NCI-H1048 (cell line): ENCODE data around the gene NKIRAS2.

Experiments used
- DNase-seq: peaks from one replicate; lab custom pipeline; 2025; lab: John Stamatoyannopoulos, UW

NKIRAS2 gene

DNA sequence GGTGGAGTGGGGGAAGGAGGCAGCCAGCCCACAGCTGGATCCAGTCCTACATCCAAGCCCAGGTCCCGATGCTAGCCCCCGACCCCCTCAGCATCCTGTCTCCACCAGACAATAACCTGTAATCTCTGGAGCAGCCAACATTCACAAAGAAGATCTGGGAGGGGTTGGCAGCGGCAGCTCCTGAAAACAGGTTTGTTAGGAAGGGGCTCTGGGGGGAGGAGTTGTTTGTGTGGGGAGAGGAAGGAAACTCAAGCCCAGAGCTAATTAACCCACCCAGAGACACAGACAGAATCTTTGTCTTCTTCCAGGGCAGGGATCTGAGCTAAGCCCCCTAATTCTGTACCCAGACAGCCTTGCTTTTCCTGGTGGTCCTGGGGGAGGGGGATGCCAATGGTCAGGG is 35.1 kb downstream of the NKIRAS2 start:
- DNase-seq: no peak

DNA sequence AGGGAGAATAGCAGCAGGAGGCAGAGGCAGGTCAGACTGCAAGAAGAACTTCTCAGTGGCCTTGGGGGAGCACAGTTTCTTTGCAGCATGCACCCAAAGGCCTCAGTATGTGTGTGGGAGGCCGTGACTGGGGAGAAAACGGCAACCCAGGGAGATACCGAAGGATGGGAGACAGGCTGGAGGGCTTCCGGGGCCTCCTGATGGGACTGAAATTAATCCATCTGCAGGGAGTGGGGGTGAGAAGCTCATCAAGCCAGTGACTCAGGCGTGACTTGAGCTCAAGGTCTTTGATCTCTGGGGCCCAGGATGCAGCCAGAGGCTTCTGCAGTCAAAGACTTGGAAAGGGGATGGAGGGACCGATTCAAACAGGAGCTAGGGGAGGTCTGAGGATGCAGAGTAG is 35.6 kb downstream of the NKIRAS2 start:
- DNase-seq: no peak

DNA sequence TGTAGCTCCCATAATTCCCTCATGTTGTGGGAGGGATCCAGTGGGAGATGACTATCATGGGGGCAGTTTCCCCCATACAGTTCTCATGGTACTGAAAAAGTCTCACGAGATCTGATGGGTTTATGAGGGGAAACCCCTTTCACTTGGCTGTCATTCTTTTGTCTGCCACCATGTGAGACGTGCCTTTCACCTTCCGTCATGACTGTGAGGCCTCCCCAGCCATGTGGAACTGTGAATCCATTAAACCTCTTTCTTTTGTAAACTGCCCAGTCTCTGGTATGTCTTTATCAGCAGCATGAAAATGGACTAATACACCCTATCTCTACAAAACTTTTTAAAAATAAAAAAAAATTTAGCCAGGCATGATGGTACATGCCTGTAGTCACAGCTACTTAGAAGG is 36.7 kb downstream of the NKIRAS2 start:
- DNase-seq: no peak

DNA sequence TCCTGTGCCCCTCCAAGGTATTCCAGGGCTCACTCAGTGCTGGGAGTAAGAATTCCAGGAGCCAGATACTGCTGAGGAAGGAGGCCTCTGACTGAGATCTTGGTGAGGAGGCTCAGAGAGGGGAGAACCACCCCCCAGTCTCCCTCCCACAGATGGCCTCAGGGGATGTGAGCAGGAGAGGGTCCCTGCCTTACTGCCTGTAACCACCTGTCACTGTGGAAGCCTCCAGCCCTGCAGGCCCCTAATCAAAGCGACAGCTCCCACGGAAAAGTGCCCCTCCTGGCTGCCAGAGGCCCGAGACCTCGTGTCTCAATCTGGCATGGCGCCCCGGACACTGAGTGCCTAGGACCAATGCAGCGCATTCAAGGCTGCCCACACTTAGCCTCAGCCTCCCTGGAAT is 38.2 kb downstream of the NKIRAS2 start:
- DNase-seq: no peak

DNA sequence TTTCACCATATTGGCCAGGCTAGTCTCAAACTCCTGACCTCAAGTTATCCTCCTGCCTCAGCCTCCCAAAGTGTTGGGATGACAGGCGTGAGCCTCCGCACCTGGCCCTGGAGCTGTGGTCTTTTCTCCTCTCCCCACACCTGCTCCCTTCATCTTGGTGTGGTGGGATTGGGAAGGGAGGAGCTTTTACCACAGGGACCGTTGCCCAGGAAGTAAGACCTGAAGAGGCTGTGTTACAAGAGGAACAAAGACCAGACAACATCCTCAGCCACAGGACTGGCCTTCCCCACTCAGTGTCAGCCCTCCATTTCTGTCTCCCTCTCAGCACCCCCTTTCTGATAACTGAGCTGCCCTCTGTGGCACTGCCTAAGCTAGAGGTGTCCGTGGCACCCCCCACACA is 39.9 kb downstream of the NKIRAS2 start:
- no peak for DNase-seq

DNA sequence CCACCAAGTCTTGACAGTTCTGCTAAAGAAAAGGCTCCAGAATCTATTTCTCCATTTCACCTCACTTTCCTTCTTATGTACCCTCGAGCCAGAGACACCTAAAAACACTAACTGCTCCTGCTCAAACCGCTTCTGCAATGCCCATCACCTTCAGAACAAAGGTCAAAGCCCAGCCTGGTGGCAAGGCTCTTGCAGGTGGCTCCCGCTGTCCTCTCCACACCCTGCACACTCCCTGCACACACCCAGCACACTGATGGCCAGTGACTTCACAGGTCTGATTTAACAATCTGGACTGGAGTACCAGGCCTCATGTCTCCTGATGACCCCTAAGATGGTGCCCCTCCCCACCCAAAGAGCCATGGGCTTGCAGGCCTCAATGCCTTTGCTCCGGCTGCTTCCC is 40.3 kb downstream of the NKIRAS2 start:
- no peak for DNase-seq

DNA sequence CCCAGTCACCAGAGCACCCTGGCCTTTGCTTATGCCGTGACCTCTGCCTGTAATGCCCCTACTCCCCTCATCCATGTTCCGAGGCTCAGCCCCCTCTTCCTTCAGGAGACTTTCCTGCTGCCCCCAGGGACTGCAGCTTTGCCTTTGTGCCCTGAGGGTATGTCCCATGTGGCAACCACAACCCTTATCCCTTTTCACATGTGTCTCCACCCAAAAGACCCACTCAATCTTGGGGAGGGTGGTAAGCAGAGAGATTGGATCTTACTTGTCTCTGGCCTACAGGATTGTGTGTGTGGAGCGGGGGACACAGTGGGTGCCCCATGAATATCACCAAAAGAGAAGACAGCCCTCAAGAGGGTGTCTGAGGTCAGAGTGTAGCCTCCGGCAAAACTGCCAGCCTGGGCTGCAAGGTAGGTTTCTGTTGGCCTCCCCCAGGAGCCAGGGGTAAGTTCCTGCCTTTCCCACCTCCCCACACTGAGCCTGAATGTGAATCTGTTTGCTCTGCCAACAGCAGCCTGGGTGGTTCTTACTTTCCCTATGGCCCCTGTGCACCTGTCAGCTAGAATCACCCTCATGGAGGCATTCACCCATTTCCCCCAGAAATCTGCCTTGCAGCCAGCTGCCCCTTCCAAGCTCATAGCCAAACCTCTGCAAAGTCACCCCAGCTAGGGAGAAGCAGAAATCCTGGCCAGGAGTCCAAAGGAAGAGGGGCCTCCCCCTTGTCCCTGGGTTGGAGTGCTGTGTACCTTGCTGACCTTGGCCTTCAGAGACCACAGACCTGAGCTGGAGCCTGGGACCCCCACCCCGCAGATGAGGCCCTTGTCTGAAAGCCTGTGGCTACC is 42.0 kb downstream of the NKIRAS2 start:
- DNase-seq: no peak

DNA sequence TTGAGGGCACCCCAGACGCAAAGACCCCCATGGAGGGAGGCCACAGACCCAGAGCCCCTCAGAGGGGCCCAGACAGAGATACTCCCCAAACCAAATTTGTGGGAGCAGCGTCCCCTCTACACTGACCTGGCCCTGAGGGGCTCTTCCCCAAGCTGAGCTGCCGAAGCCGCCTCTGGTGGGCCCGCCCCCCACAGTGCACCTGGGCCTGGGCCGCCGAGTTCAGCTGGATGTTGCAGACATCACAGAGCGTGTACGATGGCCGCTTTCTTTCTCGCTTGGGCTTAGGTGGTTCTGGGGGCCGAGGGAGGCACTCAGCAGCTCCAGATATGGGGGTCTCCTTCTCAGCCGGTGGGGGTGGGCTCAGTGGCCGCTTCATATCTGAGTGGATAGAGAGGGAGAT is 42.8 kb downstream of the NKIRAS2 start:
- no peak for DNase-seq

DNA sequence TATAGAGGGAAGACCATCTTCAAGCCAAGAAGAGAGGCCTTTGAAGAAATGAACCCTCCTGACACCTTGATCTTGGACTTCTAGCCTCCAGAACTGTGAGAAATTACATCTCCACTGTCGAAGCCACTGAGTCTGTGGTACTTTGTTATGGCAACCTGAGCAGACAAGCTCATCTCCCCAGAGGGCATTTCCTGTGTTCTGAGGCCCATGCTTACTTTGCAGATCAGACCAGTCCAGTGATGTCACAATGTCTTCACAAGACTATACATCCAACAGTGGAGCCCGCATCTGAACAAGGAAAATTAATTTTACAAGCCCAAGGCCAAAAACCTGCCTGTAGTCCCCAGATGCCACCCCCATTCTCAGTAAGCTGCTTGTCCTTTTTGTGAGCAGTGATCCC is 45.3 kb downstream of the NKIRAS2 start:
- no peak for DNase-seq

DNA sequence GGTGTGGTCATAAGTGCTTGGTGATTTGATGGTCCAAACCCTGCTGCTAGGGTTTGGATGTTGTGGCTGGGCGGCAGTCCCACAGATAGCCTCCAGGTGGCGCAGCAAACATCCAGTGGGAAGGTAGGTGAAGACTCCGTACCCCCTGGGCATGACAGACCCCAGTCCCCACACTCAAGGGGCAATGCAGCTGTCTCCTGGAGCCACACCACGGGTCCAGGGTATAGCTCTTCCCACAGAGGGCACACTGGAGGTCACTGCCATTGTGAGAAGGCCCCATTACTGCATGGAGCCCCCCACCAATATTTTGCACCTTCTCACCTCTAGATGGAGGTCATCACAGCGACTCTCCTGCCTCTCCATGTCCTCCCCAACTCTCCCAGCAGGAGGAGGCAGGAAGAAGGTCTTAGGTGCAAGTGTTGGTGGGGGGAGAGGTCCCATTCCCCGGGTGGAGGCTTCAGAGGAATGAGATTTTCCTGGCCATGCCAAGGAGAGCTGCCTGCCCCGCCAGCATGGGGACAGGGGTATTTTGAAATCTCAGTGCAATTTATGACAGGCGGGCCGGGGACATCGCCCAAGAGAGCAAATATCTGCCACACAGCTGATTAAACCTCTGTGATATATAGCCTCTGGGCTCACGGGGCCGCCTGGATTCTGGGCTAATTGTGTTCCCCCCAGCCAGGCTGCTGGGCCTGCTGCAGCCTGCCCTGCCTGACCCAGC is 47.6 kb downstream of the NKIRAS2 start:
- no peak for DNase-seq

DNA sequence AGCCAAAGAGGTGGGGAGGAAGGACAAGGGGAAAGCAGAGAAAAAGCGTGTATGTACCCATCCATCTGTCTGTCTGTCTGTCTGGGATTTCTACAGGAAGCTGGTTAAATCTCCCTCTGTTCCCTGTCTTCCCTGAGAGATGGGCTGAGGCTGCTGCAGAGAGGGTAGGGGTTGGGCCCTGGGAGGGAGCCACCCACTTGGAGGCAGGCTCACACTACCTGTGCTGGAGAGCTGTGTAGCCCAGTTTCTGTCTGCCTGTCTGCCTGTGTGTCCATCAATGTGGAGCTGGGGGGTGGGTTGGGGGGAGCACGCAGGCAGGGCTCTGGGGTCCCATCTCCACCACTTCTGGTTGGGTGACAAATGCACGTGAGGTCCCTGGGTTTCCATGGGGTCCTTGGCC is 49.1 kb downstream of the NKIRAS2 start:
- no peak for DNase-seq

DNA sequence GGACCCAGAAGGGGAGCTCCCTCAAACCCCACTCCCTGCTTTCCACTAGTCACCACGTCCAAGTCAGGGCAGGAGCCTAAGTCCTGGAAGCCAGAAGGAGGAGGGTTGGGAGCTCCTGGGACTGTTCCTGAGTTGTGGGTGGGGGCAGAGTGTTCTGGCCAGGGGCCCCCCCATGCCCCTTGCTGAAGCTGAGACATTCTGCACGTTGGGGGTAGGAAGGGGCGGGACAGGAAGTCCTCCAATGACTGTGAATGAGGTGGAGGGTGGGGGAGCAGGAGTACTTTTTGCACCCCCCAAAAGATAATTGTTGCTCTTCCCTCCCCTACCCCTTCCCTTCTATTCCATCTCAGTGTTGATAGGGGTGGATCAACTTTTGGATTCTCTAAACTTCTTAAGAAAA is 51.9 kb downstream of the NKIRAS2 start:
- DNase-seq: no peak

DNA sequence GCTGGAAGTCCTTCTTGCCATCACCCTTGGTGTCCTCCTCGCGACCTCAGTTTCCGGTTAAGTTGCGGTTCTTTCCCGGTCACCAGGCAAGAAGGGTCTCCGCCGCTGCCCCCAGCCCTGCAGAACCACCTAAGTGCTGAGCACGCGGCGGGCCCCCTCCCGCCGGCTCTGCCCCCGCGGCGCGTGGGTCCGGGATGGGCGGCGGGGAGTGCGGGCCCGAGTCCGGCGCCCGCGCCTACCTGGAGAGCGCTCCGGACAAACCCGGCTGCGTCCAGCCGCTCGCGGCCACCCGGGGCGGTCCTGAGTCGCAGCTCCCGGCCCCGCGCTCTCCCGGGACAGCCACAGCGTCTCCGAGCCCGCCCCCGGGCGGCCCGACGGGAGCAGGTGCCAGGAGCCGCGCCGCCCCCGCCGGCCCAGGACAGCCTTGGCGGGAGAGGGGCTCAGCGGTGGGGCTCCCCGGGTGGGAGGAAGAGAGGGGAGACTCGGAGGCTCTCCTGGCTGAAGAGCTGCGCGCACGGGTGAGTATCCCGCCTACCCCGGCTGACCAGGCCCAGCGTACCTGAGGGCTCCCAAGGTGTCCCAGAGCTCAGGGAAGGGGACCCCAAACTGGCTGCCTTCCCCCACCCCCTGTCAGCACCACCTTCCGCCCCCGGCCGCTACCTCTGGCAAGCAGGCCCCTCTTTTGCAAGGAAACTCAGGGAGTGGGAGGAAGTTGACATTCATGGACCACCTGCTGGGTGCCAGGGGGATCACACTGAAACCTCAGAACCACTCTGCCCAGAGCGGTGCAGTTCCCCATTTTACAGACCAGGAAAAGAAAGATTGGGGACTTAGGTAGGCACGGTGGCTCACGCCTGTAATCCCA is 52.7 kb downstream of the NKIRAS2 start:
- no peak for DNase-seq
